Measurements from ENCODE around the gene RGS3. TPM values are rescaled to one million over a fixed set of nuclear protein-coding genes. Genes with fewer than 3 reads are reported as not detected.

The RGS3 gene
- total RNA-seq, 4 donors from 2014 or later = 43.9 to 122 (median 72.7) TPM

DNA sequence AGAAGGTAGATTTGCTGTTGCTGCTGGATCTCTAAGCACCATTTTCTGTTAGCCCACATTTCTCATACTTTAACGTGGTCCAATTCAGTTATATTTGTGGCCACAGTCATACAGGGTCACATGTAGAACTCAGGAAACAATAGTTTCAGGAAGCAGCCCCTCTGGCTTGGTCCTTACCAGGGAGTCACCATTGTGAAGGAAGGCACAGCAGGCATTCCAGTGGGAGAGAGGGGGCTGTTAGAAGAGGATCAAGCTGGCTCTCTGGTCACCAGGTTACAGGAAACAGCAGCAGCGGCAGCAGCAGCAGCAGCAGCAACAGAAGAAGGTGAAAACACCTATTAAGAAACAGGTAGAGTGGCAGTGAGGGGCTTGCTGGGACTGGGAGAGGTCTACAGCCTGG, 38.5 kb upstream of the RGS3 start:
- H3K4me1 ChIP-seq = no peaks in the 10 kb centered on the region
- no peaks in the 10 kb centered on the region for H3K27me3 ChIP-seq
- H3K4me3 ChIP-seq = no peak overlapping the region
- WGBS, 2 donors (ENCODE audit: low coverage in 1 of 2) = 22 to 31% methylated on average over 2 of the region's 2 CpGs
- no peaks in the 10 kb centered on the region for H3K36me3 ChIP-seq
- TF ChIP-seq POLR2A (IDR thresholded peaks at IDR 0.05) (no peak), CTCF (IDR thresholded peaks at IDR 0.05) (no peak), POLR2AphosphoS5 (IDR thresholded peaks at IDR 0.05) (no peak), EP300 (IDR thresholded peaks at IDR 0.05) (no peak)
- no peak overlapping the region for H3K27ac ChIP-seq
- no peak for ATAC-seq
- H3K9me3 ChIP-seq = no peaks in the 10 kb centered on the region

- no peak for ATAC-seq
- H3K27me3 ChIP-seq = no peaks in the 10 kb centered on the region
- H3K4me1 ChIP-seq = no peaks in the 10 kb centered on the region
- TF ChIP-seq POLR2AphosphoS5 (IDR thresholded peaks at IDR 0.05) (no peak), EP300 (IDR thresholded peaks at IDR 0.05) (no peak), CTCF (IDR thresholded peaks at IDR 0.05) (no peak), POLR2A (IDR thresholded peaks at IDR 0.05) (no peak)
- no peaks in the 10 kb centered on the region for H3K9me3 ChIP-seq
- H3K27ac ChIP-seq = no peak overlapping the region
- no CpG with 5 or more reads among the region's 1 CpG for WGBS, 2 donors (ENCODE audit: low coverage in 1 of 2)
- H3K36me3 ChIP-seq = no peaks in the 10 kb centered on the region
- H3K4me3 ChIP-seq = no peak overlapping the region
Measured at GRCh38 chr9:113426701-113427100, 36.8 kb upstream of the RGS3 start.

DNA sequence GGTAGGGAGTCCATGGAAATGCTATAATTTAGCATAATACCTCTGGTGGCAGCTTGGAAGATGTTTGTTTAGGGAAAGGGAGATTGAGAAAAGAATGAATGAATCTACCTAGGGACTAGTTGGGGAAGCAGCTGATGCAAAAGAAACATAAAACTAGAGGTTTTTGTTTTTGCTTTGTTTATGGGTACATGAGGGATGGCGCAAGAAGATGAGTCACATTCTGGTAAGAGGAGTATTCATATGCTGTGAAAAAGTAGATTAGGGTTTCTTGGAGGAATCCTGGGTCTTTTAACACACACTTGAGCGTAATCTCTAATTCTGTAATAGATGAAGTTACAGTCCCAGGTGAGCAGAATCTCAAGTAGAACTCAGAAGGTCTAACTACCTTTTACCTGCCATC, 35.9 kb upstream of the RGS3 start:
- Histone ChIP-seq H3K27me3 (no peaks in the 10 kb centered on the region), H3K9me3 (no peaks in the 10 kb centered on the region), H3K36me3 (no peaks in the 10 kb centered on the region), H3K4me1 (no peaks in the 10 kb centered on the region), H3K27ac (no peak overlapping the region), H3K4me3 (no peak overlapping the region)
- TF ChIP-seq CTCF (IDR thresholded peaks at IDR 0.05) = no peak
- no peak for TF ChIP-seq EP300 (IDR thresholded peaks at IDR 0.05)
- no peak for ATAC-seq
- 100% methylated on average over 2 of the region's 2 CpGs for WGBS, 2 donors (ENCODE audit: low coverage in 1 of 2)

GRCh38 chr9:113428062-113428615, 35.4 kb upstream of the RGS3 start:
- H3K27ac ChIP-seq = no peak overlapping the region

More at GRCh38 chr9:113428062-113428615, 35.4 kb upstream of the RGS3 start:
- no peaks in the 10 kb centered on the region for H3K4me1 ChIP-seq
- H3K9me3 ChIP-seq = no peaks in the 10 kb centered on the region
- no peaks in the 10 kb centered on the region for H3K36me3 ChIP-seq
- H3K4me3 ChIP-seq = no peak overlapping the region
- 80 to 100% methylated on average over 1 of the region's 1 CpG for WGBS, 2 donors (ENCODE audit: low coverage in 1 of 2)
- no peaks in the 10 kb centered on the region for H3K27me3 ChIP-seq
- ATAC-seq = no peak
- TF ChIP-seq POLR2AphosphoS5 (IDR thresholded peaks at IDR 0.05) (no peak), EP300 (IDR thresholded peaks at IDR 0.05) (no peak), CTCF (IDR thresholded peaks at IDR 0.05) (no peak), POLR2A (IDR thresholded peaks at IDR 0.05) (no peak)

Data from gastroesophageal sphincter (tissue), 4 donors.